Stimulated activated CD4-positive, alpha-beta T cell treated with anti-CD3 and anti-CD28 coated beads, Interleukin-4, amount 100 ng/mL, for 48 hours (primary cell): Measurements from ENCODE around the gene CMSS1.
"Not testable (repeated sequence)": the region's sequence is repeated elsewhere in the genome, so short reads cannot be mapped to it uniquely, and the experiment has no call there.

Experiments used
- DNase-seq, 2 donors: peaks; one replicate each; pipeline ENCODE4 v3.0.0-alpha.2; 2020; ENCODE audit warnings: low read depth in 2 of 2

CMSS1 gene

GRCh38 chr3:100226712-100227429 lies 409.2 kb downstream of the CMSS1 start:
- DNase-seq = no peak

DNA sequence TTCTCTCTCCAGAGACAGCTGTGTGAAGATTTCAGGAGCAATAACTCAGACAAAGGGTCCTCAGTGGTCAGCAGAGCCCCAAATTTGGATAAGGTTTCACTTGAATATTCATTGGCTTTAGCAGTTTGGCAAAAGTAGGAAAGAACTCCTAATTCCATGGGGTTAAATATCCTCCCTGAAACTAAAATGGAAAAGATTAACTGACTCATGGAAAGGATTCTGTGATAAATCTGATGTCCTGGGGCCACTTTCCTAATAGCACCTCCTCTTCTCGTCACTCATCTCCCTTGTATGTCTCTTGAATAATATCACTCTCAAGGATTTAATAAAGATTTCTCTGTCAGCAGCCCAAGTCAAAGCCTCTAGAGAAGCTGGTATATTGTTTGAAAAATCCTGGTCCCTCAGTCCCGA lies 409.9 kb downstream of the CMSS1 start:
- no peak for DNase-seq

- no peak for DNase-seq
Observed at GRCh38 chr3:100228247-100228646, 410.6 kb downstream of the CMSS1 start.

DNA sequence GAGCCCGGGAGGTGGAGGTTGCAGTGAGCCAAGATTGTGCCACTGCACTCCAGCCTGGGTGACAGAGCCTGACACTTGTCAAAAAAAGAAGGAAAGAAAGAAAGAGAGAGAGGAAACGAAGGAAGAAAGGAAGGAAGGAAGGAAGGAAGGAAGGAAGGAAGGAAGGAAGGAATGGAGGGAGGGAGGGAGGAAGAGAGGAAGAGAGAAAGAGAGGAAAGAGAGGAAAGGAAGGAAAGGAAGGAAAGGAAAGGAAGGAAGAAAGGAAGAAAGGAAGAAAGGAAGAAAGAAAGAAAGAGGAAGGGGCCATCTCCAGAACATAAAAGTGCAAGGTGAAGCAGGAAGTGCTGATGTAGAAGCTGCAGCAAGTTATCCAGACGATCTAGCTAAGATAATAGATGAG lies 411.5 kb downstream of the CMSS1 start:
- not testable (repeated sequence) for DNase-seq

DNA sequence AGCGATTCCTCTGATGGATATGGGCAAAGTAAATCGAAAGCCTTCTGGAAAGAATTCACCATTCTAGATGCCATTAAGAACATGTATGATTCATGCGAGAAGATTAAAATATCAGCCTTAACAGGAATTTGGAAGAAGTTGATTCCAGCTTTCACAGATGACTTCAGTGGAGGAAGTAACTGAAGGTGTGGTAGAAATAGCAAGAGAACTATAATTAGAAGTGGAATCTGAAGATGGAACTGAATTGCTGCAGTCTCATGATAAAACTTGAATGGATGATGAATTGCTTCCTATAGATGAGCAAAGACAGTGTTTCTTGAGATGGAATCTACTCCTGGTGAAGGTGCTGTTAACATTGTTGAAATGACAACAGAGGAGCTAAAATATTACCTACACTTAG lies 413.0 kb downstream of the CMSS1 start:
- DNase-seq = no peak
